Stimulated activated CD4-positive, alpha-beta T cell treated with anti-CD3 and anti-CD28 coated beads, Interleukin-1b, Interleukin-23, amount 100 ng/mL, for 48 hours (primary cell): Measurements from ENCODE around the gene RPAP3.

ENCODE experiments used
- DNase-seq: peaks from one replicate; pipeline ENCODE4 v3.0.0-alpha.2; 2020

RPAP3 gene

DNA sequence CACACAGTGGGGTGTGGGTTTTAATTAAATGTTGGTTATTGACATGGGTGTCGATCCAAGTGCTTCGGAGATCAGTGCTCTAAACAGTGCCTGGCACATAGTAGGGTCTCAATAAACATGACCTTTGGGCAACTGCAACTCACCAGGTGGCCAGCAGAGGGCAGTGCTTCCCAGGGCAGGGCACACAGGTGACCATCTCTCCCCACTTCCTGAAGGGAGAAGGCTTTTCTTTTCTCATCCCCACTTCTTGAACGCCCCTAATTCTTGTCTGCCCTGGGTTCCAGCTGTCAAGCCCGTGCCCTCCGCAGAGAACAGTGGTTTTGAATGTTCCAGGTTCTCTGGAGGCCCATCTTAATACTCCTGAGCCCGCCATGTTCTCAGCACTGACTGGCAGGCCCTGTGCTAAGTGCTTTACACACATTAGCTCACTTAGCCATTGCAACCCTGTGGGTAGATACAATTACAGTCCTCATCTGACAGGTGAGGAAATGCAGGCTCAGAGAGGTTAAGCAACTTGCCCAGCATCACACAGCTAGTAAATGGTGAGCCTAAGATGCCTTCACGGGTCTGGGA is 36.5 kb upstream of the RPAP3 start:
- peak; percentile 72 for DNase-seq

DNA sequence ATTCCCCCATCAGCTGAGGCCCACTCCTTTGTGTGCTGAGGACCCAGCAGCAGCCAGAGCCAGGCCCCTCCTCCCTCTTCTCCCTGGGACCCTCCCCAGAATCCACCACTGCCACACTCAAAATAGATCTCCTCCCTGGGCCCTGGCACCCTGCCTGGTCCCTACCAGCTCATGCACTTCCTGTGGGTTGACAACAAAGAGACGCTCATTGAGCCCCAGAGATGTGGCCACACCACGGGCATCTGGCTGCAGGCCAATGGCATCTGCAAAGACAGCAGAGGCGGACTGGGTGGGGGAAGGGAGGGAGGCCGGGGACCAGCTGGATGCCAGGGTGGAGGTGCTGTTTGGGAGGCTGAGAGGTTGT is 35.5 kb upstream of the RPAP3 start:
- peak; percentile 52 for DNase-seq

DNA sequence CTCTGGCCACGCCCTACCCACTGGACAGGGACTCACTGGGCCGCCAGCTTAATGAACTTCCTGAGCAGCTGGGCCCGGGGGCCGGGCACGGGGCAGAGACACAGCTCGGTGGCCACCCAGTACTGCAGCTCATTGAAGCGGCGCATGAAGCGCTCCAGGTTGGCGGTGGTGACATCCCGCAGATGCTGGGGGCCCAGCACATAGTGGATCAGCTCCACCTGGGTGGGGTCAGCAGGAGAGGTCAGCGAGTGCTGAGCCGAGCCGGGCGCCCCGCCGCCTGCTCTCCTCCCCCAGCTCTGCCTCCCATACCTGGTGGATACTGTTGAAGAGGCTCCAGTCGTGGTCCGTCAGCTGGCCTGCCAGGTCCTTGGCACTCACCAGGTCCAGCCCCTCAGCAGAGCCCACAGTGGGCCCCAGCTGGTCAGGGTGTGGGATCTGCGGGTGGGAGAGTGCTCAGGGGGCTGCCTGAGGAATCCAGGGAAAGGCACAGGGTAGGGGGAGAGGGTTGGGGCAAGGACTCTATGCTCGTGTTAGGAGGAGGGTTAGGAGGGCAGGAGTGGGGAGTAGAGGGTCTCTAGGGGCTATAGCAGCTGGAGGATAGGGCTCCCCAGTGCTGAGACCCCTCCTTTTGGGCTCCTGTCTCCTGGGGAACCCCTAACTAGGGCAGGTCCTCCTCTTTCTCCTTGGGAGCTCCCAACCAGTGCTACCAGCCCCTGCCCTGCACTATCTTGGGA is 34.9 kb upstream of the RPAP3 start:
- no peak for DNase-seq

DNA sequence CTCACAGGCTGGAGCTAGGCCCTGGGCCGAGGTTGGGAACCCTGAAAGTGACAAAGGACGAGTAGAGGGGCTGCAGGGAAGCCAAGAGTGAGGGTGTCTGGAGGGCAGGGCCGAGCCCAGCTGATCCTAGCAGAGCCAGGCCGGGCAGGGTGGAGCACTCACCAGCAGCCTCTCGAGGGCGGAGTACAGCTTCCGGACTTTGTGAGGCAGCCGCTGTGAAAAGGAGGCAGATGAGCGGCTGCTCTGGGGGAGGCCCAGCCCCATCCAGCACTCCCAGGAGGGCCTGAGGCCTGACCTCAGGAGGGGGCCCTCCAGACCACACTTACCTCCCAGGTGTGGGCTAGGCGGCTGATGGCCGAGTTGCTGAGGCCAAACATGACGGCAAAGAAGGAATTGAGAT is 34.1 kb upstream of the RPAP3 start:
- DNase-seq, result no peak

DNA sequence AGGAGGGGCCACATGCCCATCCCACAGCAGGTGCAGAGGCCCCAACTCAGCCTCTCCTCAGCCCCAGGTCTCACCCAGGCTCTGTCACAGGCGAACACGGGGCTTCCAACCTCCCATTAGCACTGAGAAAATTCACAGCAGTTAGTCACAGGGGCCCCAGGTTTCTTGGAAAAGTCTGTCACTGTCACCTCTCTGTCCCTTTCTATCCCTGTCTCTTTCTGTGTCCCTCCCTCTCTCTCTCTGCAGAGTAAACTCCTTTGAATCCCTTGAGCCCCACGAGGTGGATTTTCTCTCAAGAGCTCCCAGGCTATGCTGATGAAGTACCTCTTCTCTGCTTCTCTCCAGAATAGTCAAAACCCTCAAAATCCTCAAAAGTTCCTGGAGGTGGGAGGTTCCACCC is 33.5 kb upstream of the RPAP3 start:
- DNase-seq, result no peak

DNA sequence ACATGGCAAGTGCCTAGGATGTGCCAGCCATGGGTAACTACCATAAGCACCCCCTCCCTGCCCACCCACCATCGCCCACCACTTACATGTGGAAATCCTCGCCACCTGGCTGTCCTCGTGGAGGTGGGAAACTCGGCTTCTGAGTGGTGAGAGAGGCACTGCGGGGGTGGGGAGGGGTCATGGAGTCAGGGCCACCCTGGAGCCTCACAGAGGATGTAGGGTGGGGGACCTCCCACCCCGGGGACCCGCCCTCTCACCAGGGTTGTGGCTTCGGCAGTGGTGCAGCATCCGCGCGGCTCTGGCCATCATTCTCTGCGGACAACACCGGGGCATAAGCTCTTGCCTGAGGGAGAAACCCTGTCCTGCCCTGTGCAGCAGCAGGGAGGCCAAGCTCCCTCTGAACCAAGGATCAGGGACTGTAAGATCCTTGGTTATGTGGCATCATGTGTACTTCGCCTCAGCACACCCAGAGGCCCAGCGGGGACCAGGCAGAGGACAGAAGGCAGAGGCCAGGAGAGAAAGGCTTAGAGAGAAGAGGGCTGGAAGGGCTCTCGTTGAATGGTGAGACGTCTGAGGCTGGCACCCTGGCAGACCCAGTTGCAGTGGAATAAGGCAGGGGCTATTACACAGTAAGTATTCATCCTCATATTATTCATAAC is 32.2 kb upstream of the RPAP3 start:
- no peak for DNase-seq

DNA sequence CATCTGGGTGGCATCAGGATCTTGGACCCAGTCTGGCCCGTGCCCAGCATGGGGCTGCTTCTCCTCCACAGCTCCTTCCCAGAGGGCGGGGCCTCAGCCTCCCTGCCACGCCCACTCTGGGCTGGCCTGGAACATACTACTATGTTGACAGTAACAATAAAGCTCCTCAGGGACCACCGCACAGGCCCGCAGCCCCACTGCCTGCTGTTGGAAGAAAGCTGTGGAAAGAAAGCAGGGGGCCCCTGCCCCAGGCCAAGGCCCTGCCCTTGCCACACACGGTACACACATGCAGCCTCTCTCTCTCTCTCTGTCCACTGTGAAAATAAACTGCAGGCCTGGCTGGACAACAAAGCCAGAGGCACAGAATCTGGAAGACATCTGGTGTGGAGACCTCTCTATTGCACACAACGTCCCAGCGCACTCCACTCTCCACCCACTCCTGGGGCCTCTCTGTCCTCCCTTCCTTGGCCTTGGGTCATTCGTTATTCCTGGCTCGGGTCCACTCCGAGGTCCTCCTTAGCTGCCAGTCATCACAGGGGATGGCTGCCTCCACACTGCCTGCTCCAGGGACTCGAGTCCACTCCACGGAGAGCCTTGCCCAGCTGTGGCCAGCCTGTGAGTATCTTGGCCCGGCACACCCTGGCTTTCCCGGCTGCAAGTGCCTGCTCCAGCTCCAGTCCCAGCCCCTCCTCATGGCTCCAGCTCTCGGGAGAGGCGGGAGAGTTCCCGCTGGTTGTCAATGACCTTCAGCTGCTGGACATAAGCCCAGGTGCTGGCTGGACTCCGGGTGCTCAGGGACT is 31.2 kb upstream of the RPAP3 start:
- no peak for DNase-seq

DNA sequence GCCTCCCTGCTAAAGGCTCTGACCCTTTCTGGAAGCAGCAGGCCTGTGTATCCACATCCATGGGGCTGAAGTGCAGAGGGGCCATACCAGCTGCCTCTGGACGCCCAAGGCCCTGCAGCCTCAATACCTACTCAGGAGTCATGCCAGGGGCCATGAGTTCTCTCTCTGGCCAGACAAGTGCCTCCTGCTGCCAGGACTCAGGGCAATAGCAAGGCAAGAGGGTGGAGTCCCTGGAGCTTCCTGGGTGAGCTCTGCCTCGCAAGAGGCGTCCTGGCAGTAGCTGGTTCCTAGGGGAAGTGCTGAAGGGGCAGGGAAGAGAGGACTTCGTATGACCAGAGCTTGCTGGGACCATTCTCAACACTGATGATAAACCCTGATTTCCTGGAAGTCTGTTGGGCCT is 30.4 kb upstream of the RPAP3 start:
- no peak for DNase-seq

DNA sequence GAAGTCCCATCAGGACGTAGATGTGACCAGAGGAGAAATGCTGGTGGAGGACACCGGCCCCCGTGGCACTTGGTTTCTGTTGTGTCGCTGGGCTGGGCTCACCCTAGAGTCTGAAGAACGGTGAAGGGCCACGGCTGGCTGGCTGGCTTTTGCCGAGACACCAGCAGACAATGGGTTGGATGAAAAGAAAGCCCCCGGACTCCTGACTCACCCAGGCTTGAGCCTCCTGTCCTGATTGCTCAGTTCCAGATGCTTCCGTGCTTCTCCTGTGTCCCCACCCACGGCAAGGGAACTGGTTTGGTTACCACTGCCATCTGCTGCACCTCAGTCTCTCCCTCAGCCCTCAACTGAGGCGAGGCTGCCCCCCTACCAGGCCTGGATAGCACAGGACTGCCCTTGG is 29.8 kb upstream of the RPAP3 start:
- DNase-seq, result no peak

DNA sequence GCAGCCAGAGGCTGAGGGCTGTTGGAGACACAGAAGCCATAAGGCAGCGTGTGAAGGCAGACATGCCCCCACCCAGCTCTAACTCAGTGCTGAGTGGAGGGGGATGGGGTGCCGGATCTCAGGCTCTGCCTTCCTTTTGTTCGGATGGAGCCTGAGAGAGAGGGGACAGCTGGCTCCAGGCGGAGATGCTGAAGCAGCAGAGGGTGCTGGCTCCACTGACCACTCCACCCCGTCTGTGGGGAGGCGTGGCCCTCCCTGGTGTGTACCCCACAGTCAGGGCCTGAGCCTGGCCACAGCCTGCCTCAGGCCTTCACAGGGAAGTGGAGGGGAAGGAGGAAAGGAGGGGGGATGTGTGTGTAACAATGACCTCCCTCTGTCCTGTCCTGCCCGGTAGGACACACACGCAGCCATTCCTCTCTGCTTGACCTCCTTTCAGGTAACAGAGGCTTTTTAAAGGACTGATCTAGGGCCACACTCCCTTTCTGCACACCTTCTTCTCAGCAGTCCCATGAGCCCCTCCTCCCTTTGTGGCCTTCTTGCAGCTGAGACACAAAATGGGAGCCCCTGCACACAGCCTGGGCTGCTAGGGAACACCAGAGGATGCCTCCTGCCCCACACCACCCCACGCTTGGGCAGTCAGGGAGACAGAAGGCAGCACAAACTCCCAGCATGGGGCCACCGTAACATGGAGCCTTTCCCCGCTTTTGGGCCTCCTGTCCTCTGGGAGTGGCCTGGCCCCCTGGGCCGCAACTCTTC is 29.1 kb upstream of the RPAP3 start:
- DNase-seq, result no peak

DNA sequence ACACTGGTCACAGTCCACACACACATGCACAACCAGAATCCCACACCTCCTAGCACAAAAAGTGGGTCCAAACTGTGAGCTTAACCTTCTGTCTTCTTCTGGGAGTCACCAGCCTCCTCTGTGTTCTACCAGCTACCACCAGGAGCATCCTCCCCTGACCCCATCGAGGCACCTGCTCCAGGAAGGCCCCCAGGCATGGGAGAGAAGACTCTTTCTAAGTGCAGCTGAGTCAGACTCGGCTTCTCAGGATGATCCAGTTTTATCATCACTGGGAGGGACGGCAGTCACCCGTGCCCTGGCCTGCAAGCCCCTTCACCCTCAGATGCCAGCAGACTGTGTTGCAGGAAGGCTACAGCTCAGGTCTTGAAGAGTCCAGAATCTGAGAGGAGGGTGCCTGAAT is 27.3 kb upstream of the RPAP3 start:
- DNase-seq, result no peak

DNA sequence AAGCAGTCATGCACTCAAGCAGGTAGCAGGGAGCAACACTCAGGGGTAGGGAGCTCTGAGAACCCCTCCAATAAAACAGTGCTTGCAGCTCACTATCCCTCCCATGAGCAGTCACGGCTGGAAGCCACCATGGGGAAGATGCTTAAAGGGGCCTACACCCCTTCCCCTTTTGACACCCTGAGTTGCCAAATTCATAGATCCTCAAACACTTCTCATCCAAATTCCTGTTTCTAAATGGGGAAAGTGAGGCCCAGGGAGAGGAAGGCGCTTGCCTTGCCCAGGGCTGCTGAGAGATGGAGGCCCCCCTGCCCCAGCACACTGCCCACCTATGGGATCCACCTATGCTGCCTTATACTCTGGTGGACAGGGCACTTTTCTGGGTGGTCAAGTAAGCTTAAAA is 26.7 kb upstream of the RPAP3 start:
- no peak for DNase-seq

DNA sequence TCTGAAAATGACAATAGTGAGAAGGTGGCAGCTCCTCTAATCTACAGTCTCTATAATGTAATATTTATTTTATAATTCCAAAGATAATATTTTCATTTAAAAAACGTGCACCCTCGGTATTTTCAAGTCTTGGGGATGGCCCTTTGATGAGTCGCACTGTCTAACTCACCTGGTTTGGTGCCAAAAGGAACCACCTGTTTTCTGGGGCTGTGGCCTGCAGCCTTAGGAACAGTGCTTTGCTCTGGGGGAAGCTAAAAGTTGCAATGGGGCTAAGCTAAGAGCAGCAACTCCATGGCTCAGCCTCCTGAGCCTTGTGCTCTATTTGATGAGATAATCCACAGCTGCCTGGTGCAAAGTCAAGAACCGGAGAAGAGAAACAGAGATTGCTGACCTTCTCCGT is 25.9 kb upstream of the RPAP3 start:
- DNase-seq, result no peak

DNA sequence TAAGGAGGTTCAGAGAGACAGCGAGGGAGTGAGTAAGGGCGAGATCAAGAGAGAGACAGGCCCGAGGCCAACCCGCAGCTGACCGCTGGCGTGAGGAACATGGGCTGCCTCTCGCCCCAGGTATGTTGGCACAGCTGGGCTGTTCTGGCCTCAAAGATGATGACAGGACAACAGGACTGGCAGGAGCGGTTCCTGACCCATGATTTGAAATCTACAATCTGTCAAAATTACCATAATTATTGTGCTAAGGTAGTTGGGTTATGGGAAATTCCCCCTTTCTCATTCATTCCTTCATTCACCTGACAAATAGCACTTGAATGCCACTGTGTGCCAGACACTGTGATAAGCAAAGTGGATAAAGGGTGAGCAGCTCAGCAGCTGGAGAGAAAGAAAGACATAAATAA is 24.5 kb upstream of the RPAP3 start:
- no peak for DNase-seq

DNA sequence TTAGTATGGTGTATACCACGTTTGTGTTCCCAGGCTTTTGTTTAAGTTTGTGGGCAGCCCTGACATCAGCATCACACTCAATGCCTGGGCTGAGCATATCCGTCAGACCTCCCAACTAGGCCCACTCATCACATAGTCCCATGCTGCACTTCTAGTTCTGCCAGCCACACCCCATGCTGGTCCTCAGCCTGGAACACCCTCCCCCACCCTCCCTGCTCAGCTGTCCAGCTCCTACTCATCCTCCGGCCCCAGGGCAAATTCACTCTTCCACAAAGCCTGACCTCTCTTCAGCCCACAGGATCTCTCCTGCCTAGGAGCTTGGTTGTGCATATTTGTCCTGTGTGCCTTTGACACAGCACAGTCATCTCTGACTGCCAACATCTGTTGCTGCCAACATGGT is 23.4 kb upstream of the RPAP3 start:
- DNase-seq, result no peak

DNA sequence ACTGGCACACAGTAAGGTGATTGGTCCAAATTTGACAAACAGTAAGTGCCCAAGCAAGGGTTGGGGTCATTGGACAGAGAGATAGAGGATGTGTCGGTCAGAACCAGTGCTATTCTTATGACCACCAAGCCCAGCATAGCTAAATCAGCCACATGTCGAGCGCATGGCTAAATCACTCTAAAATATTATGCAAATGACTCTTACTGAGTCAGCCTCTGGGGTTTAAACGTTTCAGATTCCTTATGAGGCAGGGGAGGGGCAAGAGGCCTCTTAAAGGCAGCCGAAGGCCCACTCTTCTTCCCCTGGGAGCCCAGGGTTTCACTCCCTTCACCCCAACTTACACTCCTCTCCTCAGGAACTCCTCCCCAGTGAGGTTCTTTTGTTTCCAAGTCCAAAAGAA is 20.1 kb upstream of the RPAP3 start:
- DNase-seq, result no peak

DNA sequence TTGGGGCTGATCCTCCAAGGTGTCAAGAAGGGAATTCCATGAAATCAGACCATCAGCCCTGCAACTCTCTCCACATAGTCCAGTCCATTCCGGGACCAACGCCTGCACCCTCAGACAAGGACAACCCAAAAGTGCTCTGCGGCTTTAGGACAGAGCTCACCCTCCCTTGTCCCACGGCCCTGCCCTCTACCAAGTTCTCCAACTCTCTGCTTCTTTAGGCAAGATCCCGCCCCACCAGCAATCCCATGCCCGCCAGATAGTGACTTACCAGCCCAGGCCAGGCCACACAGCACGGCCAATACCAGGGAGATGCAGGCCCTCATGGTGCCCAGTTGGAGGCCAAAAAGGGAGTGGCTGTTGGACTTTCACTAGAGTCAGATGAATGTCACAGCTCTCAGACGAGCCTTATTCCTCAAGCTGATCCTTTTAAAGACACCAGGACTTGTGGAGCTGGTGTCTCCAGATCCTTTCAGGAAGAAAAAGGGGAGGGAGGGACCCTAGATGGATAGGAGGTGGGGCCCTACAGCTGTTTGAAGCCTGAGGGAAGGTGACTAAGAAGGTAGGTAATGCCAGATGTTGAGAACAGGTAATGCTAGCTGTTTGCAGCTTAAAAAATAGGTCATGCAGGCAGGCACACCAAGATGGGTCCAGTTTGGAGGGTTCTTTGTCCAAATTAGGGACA is 19.4 kb upstream of the RPAP3 start, which contains the start of gene ENDOU:
TSS of gene ENDOU (minus strand) at position 400 of the 682 bp plus-strand sequence. CDS start at position 323, 77 bp downstream.
- no peak for DNase-seq

DNA sequence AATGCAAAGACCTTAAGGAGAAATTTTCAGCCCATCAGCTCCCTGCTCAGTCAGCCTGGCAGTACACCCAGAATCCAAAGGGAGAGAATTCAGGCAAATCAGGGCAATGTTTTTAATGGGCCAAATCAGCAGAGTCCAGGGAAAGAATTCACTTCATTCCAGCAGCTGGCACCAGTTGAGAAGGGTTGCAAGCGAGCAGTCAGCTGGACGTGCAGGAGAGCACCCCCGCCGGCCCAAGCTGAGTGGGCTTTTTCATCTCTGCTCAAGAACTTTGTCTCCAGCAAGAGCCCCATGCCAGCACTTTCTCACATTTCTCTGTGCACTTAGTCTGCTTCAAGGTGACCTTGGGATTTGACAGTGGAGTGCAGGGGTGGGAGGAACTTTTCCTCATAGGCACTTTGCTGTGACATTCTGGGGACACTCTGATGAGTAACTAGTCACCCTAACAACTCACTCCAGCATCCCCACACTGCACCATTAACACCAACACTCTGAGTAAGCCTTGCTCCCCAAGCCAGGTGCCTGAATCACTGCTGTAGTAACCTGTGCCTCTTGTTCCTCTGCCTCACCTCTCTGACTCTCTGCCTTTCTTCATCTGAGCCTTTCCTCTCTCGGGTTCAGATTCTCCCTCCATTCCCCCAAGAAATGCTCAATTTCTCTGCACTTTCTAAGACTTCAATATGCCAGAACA is 17.3 kb upstream of the RPAP3 start:
- DNase-seq, result no peak

DNA sequence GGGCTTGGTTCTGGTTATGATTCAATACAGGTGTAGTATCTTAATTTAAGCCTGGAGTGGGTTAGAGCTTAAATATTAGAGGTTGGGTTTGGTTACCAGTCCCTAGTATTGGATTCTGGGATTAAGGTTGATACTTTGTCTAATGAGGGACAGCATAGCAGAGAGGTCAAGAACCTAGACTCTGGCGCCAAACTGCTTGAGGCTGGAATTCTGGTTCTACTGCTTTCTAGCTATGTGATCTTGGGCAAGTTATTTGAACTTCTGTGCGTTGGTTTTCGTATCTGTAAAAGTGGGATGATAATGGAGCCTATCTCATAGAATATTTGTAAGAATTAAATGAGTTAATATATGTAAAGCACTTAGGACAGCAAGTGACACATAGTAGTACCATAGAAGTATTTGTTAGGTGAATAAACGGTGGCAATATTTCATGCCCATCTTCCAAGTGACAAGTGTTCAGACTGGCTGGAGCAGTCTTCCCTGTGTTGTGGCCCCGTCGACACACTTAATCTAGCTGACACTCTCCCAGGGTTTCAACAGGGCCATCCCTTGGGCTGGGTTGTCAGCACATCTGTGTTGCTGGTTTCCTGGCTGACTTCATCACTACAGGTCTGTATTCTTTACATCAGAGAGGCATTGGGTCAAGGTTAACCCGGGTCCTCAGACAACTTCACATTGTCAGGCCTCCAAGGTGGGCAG is 16.5 kb upstream of the RPAP3 start:
- no peak for DNase-seq

DNA sequence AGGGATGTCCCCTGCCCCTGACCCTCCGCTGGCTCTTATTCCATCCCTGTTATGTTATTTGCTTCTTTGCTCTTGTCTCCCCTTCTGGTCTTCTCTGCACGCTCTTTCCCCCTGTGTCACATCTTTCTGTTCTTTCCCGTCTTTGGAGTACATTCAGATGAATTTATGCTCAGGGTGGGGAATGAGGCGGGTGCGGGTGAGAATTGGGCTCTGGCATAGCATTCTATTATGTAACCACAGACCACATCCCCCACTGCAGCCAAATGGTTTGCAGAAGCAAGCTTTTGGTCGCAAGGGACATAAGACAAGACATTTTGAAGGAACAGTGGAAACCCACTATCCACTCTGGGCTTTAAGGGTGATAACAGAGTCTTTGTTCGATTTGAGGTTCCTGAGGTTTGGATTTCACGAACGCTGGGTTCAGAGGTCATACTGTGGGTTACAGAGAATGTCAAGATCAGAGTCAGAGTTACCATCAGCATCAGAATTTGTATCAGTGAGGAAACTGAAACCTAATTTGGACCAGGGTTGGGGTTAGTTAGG is 15.7 kb upstream of the RPAP3 start:
- no peak for DNase-seq

DNA sequence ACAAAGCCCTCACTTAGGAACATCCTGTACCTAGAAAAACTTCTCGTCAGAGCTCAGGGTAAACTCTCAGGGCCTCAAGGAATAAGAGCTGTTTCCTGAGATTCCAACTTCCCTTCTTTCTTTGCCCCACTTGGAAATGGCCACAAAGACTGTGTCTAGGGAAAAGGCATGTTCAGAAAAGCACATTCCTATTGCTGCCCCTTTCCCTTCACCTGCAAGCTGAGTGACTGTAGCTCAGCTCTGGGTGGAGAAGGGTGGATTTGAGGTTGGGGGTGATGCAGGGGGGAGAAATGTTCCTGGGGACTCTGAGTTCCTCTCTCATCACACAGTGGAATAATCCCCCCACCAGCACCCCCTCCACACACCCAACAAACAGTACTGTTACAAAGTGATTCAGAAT is 12.7 kb upstream of the RPAP3 start:
- no peak for DNase-seq
